Measurements from ENCODE around the gene MYO1B. TPM values are rescaled to one million over a fixed set of nuclear protein-coding genes. Genes with fewer than 3 reads are reported as not detected.
A peak's percentile ranks its signal among the peaks of the same experiment; 100 is the strongest.

Gene MYO1B
- total and polyA plus RNA-seq, 2 of the 4 experiments (the other 2 are of a cell fraction) = 57.2 to 116 TPM

DNA sequence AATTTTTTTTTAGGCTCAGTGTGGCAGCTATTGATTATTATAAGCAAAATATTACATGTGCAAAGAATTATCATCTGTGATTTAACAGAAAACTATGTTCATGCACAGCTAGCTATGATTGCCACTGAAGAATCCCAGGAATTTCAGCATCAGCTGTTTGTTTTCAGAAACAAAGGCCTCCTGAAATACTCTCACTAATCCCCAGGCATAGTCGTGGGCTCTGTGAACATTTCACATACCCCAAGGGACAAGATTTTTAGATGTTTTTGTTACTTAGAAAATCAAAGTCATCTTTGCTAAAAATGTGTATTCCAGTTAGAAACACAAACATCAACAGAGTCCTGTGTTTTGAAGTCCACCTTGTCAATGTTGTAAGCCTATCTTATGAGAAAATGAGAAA is 156.1 kb downstream of the MYO1B start:
- peaks cover 10% of the 10 kb centered on the region for H3K9me1 ChIP-seq (ENCODE audit: insufficient read depth, low read length)
- H3K36me3 ChIP-seq (ENCODE audit: control insufficient read depth, insufficient read depth, low read length) = peaks cover 40% of the 10 kb centered on the region
- peak overlapping the region; percentile 7; the same call in 1 of the 2 replicates for H3K56ac ChIP-seq (ENCODE audit: extremely low read depth, insufficient read depth, low read length)
- peak overlapping the region; percentile 34 for H2BK120ac ChIP-seq (ENCODE audit: low read depth, low read length)
- peak overlapping the region; percentile 24; the same call in 1 of the 2 replicates for H3K4me2 ChIP-seq (ENCODE audit: low read depth, low read length)
- no peaks in the 10 kb centered on the region for H3K9me3 ChIP-seq (ENCODE audit: control insufficient read depth, insufficient read depth, low read length)
- ATAC-seq (ENCODE audit: low read depth) (peak; percentile 72), DNase-seq (peak; percentile 56)
- peak overlapping the region; percentile 90 for H2BK5ac ChIP-seq (ENCODE audit: low read depth, low read length, poor library complexity, severe bottlenecking)
- no peak overlapping the region for H4K91ac ChIP-seq (ENCODE audit: insufficient read depth, low read depth, low read length)
- H3K27ac ChIP-seq (ENCODE audit: insufficient read depth, low read length) = peak overlapping the region; percentile 85; the same call in 1 of the 2 replicates
- no CpG with 5 or more reads among the region's 1 CpG for WGBS, 2 experiments (ENCODE audit: extremely low coverage in 2 of 2, insufficient read length in 1 of 2)
- H3K9ac ChIP-seq (ENCODE audit: low read depth, low read length) = no peak overlapping the region
- CTCF ChIA-PET = interaction anchor here (0.5 to 1.4 kb wide), 3 partner anchors 12 to 456 kb away, joined by 3 to 4 read pairs (median 4); no protein-coding TSS in a partner anchor
- TF ChIP-seq MXI1 (IDR thresholded peaks at IDR 0.05; ENCODE audit: borderline replicate concordance, low read depth, low read length) (no peak), NFE2L2 (IDR thresholded peaks at IDR 0.05; ENCODE audit: low read depth, low read length) (no peak), RFX5 (IDR thresholded peaks at IDR 0.05; ENCODE audit: low read depth, low read length) (no peak), FOS (IDR thresholded peaks at IDR 0.05; ENCODE audit: low read depth, low read length) (no peak), SMC3 (IDR thresholded peaks at IDR 0.05; ENCODE audit: low read depth, low read length) (no peak), RAD21 (IDR thresholded peaks at IDR 0.05; ENCODE audit: low read length) (no peak), CHD1 (IDR thresholded peaks at IDR 0.05; ENCODE audit: low read depth, low read length) (no peak), MAZ (IDR thresholded peaks at IDR 0.05; ENCODE audit: borderline replicate concordance, low read depth, low read length) (no peak), POLR2A (IDR thresholded peaks at IDR 0.05; ENCODE audit: low read depth, low read length) (no peak), MAFK (IDR thresholded peaks at IDR 0.05; ENCODE audit: low read depth, low read length) (no peak), BHLHE40 (IDR thresholded peaks at IDR 0.05; ENCODE audit: low read depth, low read length) (no peak), CEBPB (IDR thresholded peaks at IDR 0.05; ENCODE audit: low read depth, low read length) (no peak), RCOR1 (IDR thresholded peaks at IDR 0.05; ENCODE audit: insufficient replicate concordance, low read length) (no peak)
- TF ChIP-seq, protein P1, sequence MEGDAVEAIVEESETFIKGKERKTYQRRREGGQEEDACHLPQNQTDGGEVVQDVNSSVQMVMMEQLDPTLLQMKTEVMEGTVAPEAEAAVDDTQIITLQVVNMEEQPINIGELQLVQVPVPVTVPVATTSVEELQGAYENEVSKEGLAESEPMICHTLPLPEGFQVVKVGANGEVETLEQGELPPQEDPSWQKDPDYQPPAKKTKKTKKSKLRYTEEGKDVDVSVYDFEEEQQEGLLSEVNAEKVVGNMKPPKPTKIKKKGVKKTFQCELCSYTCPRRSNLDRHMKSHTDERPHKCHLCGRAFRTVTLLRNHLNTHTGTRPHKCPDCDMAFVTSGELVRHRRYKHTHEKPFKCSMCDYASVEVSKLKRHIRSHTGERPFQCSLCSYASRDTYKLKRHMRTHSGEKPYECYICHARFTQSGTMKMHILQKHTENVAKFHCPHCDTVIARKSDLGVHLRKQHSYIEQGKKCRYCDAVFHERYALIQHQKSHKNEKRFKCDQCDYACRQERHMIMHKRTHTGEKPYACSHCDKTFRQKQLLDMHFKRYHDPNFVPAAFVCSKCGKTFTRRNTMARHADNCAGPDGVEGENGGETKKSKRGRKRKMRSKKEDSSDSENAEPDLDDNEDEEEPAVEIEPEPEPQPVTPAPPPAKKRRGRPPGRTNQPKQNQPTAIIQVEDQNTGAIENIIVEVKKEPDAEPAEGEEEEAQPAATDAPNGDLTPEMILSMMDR (conservative IDR thresholded peaks at IDR 0.05; ENCODE audit: low read depth, low read length) = no peak
- TF ChIP-seq, protein P2, sequence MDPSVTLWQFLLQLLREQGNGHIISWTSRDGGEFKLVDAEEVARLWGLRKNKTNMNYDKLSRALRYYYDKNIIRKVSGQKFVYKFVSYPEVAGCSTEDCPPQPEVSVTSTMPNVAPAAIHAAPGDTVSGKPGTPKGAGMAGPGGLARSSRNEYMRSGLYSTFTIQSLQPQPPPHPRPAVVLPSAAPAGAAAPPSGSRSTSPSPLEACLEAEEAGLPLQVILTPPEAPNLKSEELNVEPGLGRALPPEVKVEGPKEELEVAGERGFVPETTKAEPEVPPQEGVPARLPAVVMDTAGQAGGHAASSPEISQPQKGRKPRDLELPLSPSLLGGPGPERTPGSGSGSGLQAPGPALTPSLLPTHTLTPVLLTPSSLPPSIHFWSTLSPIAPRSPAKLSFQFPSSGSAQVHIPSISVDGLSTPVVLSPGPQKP (IDR thresholded peaks at IDR 0.05; ENCODE audit: borderline replicate concordance, low read depth, low read length) = no peak
- TF ChIP-seq, protein P3, sequence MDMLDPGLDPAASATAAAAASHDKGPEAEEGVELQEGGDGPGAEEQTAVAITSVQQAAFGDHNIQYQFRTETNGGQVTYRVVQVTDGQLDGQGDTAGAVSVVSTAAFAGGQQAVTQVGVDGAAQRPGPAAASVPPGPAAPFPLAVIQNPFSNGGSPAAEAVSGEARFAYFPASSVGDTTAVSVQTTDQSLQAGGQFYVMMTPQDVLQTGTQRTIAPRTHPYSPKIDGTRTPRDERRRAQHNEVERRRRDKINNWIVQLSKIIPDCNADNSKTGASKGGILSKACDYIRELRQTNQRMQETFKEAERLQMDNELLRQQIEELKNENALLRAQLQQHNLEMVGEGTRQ (IDR thresholded peaks at IDR 0.05; ENCODE audit: low read depth, low read length) = no peak
- no peak overlapping the region; the same call in 1 of the 2 replicates for H3K14ac ChIP-seq (replicated peaks; ENCODE audit: low read depth, low read length)
- in situ Hi-C loops (cut with MboI; ENCODE audit: low sequenced_read_pairs) (no loop called here), dilution Hi-C loops (cut with HindIII; ENCODE audit: low sequenced_read_pairs, unreplicated experiment) (no loop called here), intact Hi-C loops (cut with micrococcal nuclease) (loop anchor here (5.0 kb wide), 1 partner anchor 104 kb away; no protein-coding TSS in a partner anchor)
- peaks cover 8 to 30% of the 10 kb centered on the region in 2 experiments; a peak in 3 of 4 replicates for H3K79me1 ChIP-seq (ENCODE audit: low read depth in 1 of 2, low read length in 2 of 2)
- H2BK15ac ChIP-seq (ENCODE audit: low read depth, low read length) = no peak overlapping the region
- H3K4me1 ChIP-seq (ENCODE audit: control insufficient read depth, insufficient read depth, low read length) = peaks cover 27% of the 10 kb centered on the region
- H3K4ac ChIP-seq (ENCODE audit: low read depth, low read length) = no peak overlapping the region
- no peak overlapping the region; the same call in 1 of the 2 replicates for H3K23ac ChIP-seq (ENCODE audit: low read depth, low read length)
- no TSS peak for BruUV-seq (replicated peaks)
- H2AK9ac ChIP-seq (replicated peaks; ENCODE audit: low read depth, low read length, poor library complexity) = no peak overlapping the region
- peak overlapping the region; percentile 91; the same call in 1 of the 2 replicates for H4K5ac ChIP-seq (ENCODE audit: low read depth, low read length)
- H2AK5ac ChIP-seq (ENCODE audit: low read depth, low read length) = no peak overlapping the region
- H3K18ac ChIP-seq (ENCODE audit: low read depth, low read length) = peak overlapping the region; percentile 94
- no peak overlapping the region for H3K4me3 ChIP-seq (ENCODE audit: insufficient read depth, low read depth, low read length)
- no peaks in the 10 kb centered on the region for H3K27me3 ChIP-seq (ENCODE audit: control insufficient read depth, insufficient read depth, low read length)
- H4K20me1 ChIP-seq (ENCODE audit: insufficient read depth, low read length) = no peaks in the 10 kb centered on the region
- H2AFZ ChIP-seq (replicated peaks; ENCODE audit: low read length, poor library complexity) = no peak overlapping the region
- POLR2A ChIA-PET (ENCODE audit: unreplicated experiment) = no interaction called here
- H4K8ac ChIP-seq (ENCODE audit: low read depth in 2 of 2, low read length in 2 of 2) = peak overlapping the region in 1 of 2 experiments; percentile 66; a peak in 3 of 4 replicates
- peak overlapping the region; percentile 30 for H2BK20ac ChIP-seq (ENCODE audit: low read depth, low read length)

Measured in IMR-90 (cell line).